Activated CD8-positive, alpha-beta T cell treated with anti-CD3 and anti-CD28 coated beads for 36 hours (primary cell): ENCODE data around the gene KRT78. TPM values are rescaled to one million over a fixed set of nuclear protein-coding genes. Genes with fewer than 3 reads are reported as not detected.

Experiments
- ATAC-seq: fragments of 200-7000 bp; cut with Tn5 transposase; one replicate; pipeline ENCODE4 v1.10.0; 2021; ENCODE audit warnings: mild to moderate bottlenecking, moderate library complexity
- CTCF ChIA-PET: fragments of 350-600 bp; sonication (Branson Sonifier 250); formaldehyde crosslinking; loops from one replicate; lab custom pipeline; 2021; ENCODE audit warnings: antibody characterized with exemption; lab: Charles Lee
- POLR2A ChIA-PET: fragments of 350-600 bp; sonication (Branson Sonifier 250); formaldehyde crosslinking; loops from one replicate; lab custom pipeline; 2021; ENCODE audit warnings: antibody characterized with exemption; lab: Charles Lee
- DNase-seq: peaks from one replicate; pipeline ENCODE4 v3.0.0-alpha.2; 2020
- H3K27ac Mint-ChIP-seq: one replicate; pipeline ENCODE4 v1.8.0; 2021; ENCODE audit warnings: mild to moderate bottlenecking, mixed read lengths
- H3K27me3 Mint-ChIP-seq: one replicate; pipeline ENCODE4 v1.8.0; 2021; ENCODE audit warnings: mixed read lengths
- H3K36me3 Mint-ChIP-seq: one replicate; pipeline ENCODE4 v1.8.0; 2021; ENCODE audit warnings: low read depth, mixed read lengths
- H3K4me1 Mint-ChIP-seq: one replicate; pipeline ENCODE4 v1.8.0; 2021; ENCODE audit warnings: low read depth, mixed read lengths
- H3K4me3 Mint-ChIP-seq: one replicate; pipeline ENCODE4 v1.8.0; 2021; ENCODE audit warnings: mild to moderate bottlenecking, moderate library complexity, mixed read lengths
- H3K9me3 Mint-ChIP-seq: one replicate; pipeline ENCODE4 v1.8.0; 2021; ENCODE audit warnings: mixed read lengths
- CTCF ChIP-seq: fragments of 200-600 bp; IDR thresholded peaks from one replicate; pipeline ENCODE4 v1.8.0; 2022; ENCODE audit warnings: antibody characterized with exemption, mild to moderate bottlenecking
- intact Hi-C: fragments of 100-400 bp; cut with micrococcal nuclease; formaldehyde crosslinking; loops from one replicate; pipeline ENCODE4 v1.10.0; 2022
- total RNA-seq, 2 experiments: library from RNA; stranded (reverse); gene quantifications; one replicate each; pipeline ENCODE4 v1.2.3, GENCODE V29; 2021

The KRT78 gene
- total RNA-seq, 2 experiments from 2014 or later, result not detected

GRCh38 chr12:52813885-52814709, 34.7 kb downstream of the KRT78 start, which contains the start of gene KRT4:
Gene KRT4 (minus strand): TSS chr12:52814116. CDS start chr12:52814058, 58 bp downstream.
- DNase-seq, result no peak
- Mint-ChIP-seq H3K4me1 (peaks cover 10% of the 10 kb centered on the region), H3K27ac (no peak within 1 kb of the TSS), H3K9me3 (no peaks in the 10 kb centered on the region), H3K27me3 (no peaks in the 10 kb centered on the region), H3K4me3 (no peak within 1 kb of the TSS), H3K36me3 (no peaks in the 10 kb centered on the region)
- ATAC-seq, result no peak
- intact Hi-C loops, result no loop called here
- POLR2A ChIA-PET, result no interaction called here
- CTCF ChIA-PET, result interaction anchor here (1.8 kb wide), 1 partner anchor 71 kb away, joined by 4 read pairs; no protein-coding TSS in a partner anchor
- no peak for TF ChIP-seq CTCF

DNA sequence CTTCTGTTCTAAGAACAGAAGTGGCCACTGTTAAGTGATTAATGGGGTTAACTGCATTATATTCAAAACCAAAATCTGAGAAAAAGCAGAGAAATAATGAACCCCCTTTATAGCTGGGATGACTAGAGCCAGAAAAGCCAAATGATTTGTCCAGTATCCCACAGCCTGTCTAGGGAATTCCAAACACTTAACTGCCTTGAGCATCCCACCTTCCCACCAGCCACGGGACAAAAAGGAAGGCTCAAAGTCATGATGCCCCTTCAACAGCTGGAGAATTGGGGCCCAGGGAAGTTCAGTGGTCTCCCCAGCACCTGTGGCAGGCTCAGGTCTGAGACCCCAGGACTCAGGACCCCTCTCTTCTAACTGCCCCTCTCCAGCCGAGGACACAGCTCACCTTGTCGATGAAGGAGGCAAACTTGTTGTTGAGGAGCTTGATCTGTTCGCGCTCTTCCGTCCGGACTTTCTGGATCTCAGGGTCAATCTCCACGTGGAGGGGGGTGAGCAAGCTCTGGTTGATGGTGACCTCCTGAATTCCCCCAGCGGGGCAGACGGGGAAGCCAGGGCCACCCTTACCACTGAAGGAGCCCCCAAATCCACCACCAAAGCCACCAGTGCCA, 35.5 kb downstream of the KRT78 start:
- Mint-ChIP-seq H3K27ac (no peak overlapping the region), H3K4me3 (no peak overlapping the region), H3K9me3 (no peaks in the 10 kb centered on the region), H3K36me3 (no peaks in the 10 kb centered on the region), H3K4me1 (peaks cover 10% of the 10 kb centered on the region), H3K27me3 (no peaks in the 10 kb centered on the region)
- no peak for ATAC-seq
- ChIA-PET POLR2A (no interaction called here), CTCF (interaction anchor here (1.0 to 1.8 kb wide), 2 partner anchors 71 to 72 kb away, joined by 3 to 4 read pairs; no protein-coding TSS in a partner anchor)
- intact Hi-C loops, result no loop called here
- no peak for TF ChIP-seq CTCF
- no peak for DNase-seq

DNA sequence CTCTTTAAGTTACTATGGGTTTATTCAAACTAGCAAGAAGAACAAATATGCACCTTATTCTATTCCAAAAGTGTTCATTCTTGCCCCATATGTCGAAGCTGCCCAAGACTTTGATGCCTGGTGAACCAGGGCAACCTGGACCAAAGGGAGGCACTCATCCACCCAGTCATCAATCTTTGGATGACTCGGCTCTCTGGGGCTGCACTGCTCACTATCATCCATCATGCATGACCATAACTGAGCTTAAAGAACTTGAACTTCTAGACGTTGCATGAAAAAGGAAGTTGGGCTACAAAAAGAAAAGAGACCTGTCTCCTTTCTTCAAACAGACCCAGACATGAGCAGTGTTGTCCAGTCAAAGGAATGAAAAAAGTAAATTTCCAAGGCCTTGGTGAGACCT, 36.0 kb downstream of the KRT78 start:
- ChIA-PET CTCF (interaction anchor here (1.0 to 1.8 kb wide), 2 partner anchors 72 to 73 kb away, joined by 3 to 4 read pairs; no protein-coding TSS in a partner anchor), POLR2A (no interaction called here)
- no peaks in the 10 kb centered on the region for H3K9me3 Mint-ChIP-seq
- H3K4me1 Mint-ChIP-seq, result peaks cover 5% of the 10 kb centered on the region
- DNase-seq, result no peak
- no peaks in the 10 kb centered on the region for H3K36me3 Mint-ChIP-seq
- no peak for TF ChIP-seq CTCF
- H3K27ac Mint-ChIP-seq, result no peak overlapping the region
- H3K27me3 Mint-ChIP-seq, result no peaks in the 10 kb centered on the region
- no peak overlapping the region for H3K4me3 Mint-ChIP-seq
- intact Hi-C loops, result no loop called here
- ATAC-seq, result no peak

DNA sequence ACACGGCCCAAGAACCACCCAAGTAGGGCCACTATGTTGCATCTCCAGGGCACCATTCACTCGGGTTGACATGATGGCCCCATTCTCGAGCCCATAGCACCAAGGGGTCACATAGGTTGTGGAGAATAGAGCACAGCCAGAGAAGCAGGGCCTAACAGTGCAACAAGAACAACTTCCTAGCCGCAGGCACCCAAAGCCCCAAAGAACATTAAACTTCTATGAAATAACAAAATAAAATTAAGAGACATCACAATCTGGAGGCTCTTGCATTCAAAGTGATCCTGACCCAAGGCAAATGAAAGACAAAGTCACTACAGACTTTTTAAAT, 36.8 kb downstream of the KRT78 start:
- CTCF ChIA-PET, result interaction anchor here (1.0 kb wide), 1 partner anchor 72 kb away, joined by 3 read pairs; no protein-coding TSS in a partner anchor
- POLR2A ChIA-PET, result no interaction called here
- TF ChIP-seq CTCF, result no peak
- H3K4me1 Mint-ChIP-seq, result no peaks in the 10 kb centered on the region
- no peak overlapping the region for H3K4me3 Mint-ChIP-seq
- no peaks in the 10 kb centered on the region for H3K9me3 Mint-ChIP-seq
- no peak for ATAC-seq
- no peaks in the 10 kb centered on the region for H3K27me3 Mint-ChIP-seq
- intact Hi-C loops, result no loop called here
- H3K27ac Mint-ChIP-seq, result no peak overlapping the region
- H3K36me3 Mint-ChIP-seq, result no peaks in the 10 kb centered on the region
- DNase-seq, result no peak
